ENCODE data around the gene YIF1A.

DNA sequence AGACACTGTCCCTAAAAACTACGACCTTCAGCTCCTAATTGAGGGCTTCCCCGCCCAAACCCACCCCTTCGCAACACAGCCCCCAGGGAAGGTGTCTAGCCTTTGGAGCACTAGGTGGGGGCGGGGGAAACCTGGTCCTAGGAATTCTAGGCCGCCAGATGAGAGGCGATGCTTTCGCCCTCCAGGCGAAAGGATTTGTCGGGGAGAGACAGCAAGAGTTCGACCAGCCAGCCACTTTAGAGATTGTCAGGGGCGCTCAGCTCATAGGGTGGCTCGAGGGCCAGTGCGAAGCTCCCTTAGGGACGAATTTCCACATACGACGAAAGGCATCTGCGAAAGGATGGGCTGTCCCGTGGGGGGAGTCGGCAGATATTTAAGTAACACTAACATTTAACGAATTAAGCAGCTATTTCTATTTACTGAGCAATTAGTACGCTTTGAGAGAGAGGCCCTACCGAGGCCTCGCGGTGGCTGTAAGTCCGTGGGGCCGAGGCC, 22.6 kb upstream of the YIF1A start:
- TF ChIP-seq, protein P1, sequence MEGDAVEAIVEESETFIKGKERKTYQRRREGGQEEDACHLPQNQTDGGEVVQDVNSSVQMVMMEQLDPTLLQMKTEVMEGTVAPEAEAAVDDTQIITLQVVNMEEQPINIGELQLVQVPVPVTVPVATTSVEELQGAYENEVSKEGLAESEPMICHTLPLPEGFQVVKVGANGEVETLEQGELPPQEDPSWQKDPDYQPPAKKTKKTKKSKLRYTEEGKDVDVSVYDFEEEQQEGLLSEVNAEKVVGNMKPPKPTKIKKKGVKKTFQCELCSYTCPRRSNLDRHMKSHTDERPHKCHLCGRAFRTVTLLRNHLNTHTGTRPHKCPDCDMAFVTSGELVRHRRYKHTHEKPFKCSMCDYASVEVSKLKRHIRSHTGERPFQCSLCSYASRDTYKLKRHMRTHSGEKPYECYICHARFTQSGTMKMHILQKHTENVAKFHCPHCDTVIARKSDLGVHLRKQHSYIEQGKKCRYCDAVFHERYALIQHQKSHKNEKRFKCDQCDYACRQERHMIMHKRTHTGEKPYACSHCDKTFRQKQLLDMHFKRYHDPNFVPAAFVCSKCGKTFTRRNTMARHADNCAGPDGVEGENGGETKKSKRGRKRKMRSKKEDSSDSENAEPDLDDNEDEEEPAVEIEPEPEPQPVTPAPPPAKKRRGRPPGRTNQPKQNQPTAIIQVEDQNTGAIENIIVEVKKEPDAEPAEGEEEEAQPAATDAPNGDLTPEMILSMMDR (IDR thresholded peaks at IDR 0.05): no peak
- no peak for TF ChIP-seq POLR2AphosphoS5 (IDR thresholded peaks at IDR 0.05)
